Nucleus accumbens (tissue), 56 donors: ENCODE data around the gene AMOTL1.

Experiments used
- DNase-seq, 56 donors: peaks; one replicate each; lab custom pipeline; 2025; lab: John Stamatoyannopoulos, UW

The AMOTL1 gene

GRCh38 chr11:94814272-94814976 is 46.3 kb downstream of the AMOTL1 start:
- no peak for DNase-seq

- no peak for DNase-seq
Measured at GRCh38 chr11:94815705-94816344, 47.7 kb downstream of the AMOTL1 start.

- no peak for DNase-seq
Measured at GRCh38 chr11:94820480-94820879, 52.3 kb downstream of the AMOTL1 start.

- DNase-seq = no peak
Measured at GRCh38 chr11:94821439-94821838, 53.3 kb downstream of the AMOTL1 start.

GRCh38 chr11:94822080-94822479 is 53.9 kb downstream of the AMOTL1 start:
- no peak for DNase-seq

GRCh38 chr11:94823102-94823732 is 55.1 kb downstream of the AMOTL1 start:
- no peak for DNase-seq

GRCh38 chr11:94825031-94825430 is 56.9 kb downstream of the AMOTL1 start:
- no peak for DNase-seq

GRCh38 chr11:94825481-94825880 is 57.3 kb downstream of the AMOTL1 start:
- no peak for DNase-seq

- no peak for DNase-seq
Measured at GRCh38 chr11:94826415-94826814, 58.3 kb downstream of the AMOTL1 start.

GRCh38 chr11:94828088-94828487 is 59.9 kb downstream of the AMOTL1 start:
- DNase-seq = no peak

GRCh38 chr11:94830722-94831510 is 62.8 kb downstream of the AMOTL1 start:
- DNase-seq = no peak

GRCh38 chr11:94831529-94831928 is 63.4 kb downstream of the AMOTL1 start:
- DNase-seq = no peak

- DNase-seq = no peak
Measured at GRCh38 chr11:94832604-94833235, 64.6 kb downstream of the AMOTL1 start.

- no peak for DNase-seq
Measured at GRCh38 chr11:94834911-94835593, 66.9 kb downstream of the AMOTL1 start.

GRCh38 chr11:94835594-94835927 is 67.4 kb downstream of the AMOTL1 start:
- no peak for DNase-seq

GRCh38 chr11:94837317-94837716 is 69.2 kb downstream of the AMOTL1 start:
- no peak for DNase-seq

- no peak for DNase-seq
Measured at GRCh38 chr11:94838027-94838731, 70.0 kb downstream of the AMOTL1 start.

GRCh38 chr11:94840209-94840608 is 72.1 kb downstream of the AMOTL1 start:
- no peak for DNase-seq

- no peak for DNase-seq
Measured at GRCh38 chr11:94844031-94844430, 75.9 kb downstream of the AMOTL1 start.

GRCh38 chr11:94845622-94846021 is 77.5 kb downstream of the AMOTL1 start:
- no peak for DNase-seq
